B cell (primary cell): ENCODE data around the gene EFNB3. TPM values are rescaled to one million over a fixed set of nuclear protein-coding genes. Genes with fewer than 3 reads are reported as not detected.

Source experiments
- ATAC-seq: fragments of 200-7000 bp; cut with Tn5 transposase; one replicate; pipeline ENCODE4 v1.10.0; 2021; ENCODE audit warnings: low read depth, mild to moderate bottlenecking, moderate number of reproducible peaks, moderate library complexity
- CTCF ChIA-PET: fragments of 350-600 bp; sonication (Branson Sonifier 250); formaldehyde crosslinking; loops from one replicate; lab custom pipeline; 2021; ENCODE audit warnings: antibody characterized with exemption, inconsistent platforms; lab: Charles Lee
- POLR2A ChIA-PET: fragments of 350-600 bp; sonication (Branson Sonifier 250); formaldehyde crosslinking; loops from one replicate; lab custom pipeline; 2021; ENCODE audit warnings: antibody characterized with exemption; lab: Charles Lee
- DNase-seq: peaks from one replicate; pipeline ENCODE4 v3.0.0; 2013
- H2AFZ ChIP-seq: 2 replicates; pipeline ENCODE4 v1.6.1; 2012; ENCODE audit warnings: mild to moderate bottlenecking, low read depth, low read length; ENCODE audit not compliant: insufficient read depth, poor library complexity, severe bottlenecking
- H3K27ac ChIP-seq, 2 donors: 1 replicate in 1 of 2; 2 replicates in 1 of 2; pipeline ENCODE4 v1.5.1; 2012 to 2013; ENCODE audit warnings: low read length in 2 of 2, mild to moderate bottlenecking in 2 of 2, moderate library complexity in 1 of 2
- H3K27me3 ChIP-seq, 4 experiments: fragments of 200-600 bp in 1 of 4; sonication (generic) in 1 of 4; replicated peaks in 1 of 4; 1 replicate in 2 of 4; 2 replicates in 2 of 4; pipeline versions ENCODE4 v1.6.1 to v1.7.0; 2013 to 2016; ENCODE audit warnings: low read length in 3 of 4, mild to moderate bottlenecking in 2 of 4, mixed read lengths in 1 of 4, moderate library complexity in 1 of 4; ENCODE audit not compliant: insufficient read depth in 4 of 4, control insufficient read depth in 3 of 4; ENCODE audit errors: control extremely low read depth in 1 of 4
- H3K36me3 ChIP-seq, 2 experiments: replicated peaks in 1 of 2; 1 replicate in 1 of 2; 2 replicates in 1 of 2; pipeline versions ENCODE4 v1.6.1 to v1.7.1; 2013; ENCODE audit warnings: low read length in 1 of 2; ENCODE audit not compliant: insufficient read depth in 2 of 2, control insufficient read depth in 1 of 2; ENCODE audit errors: control extremely low read depth in 1 of 2, extremely low read depth in 1 of 2
- H3K4me1 ChIP-seq, 2 donors: fragments of 200-600 bp in 1 of 2; sonication (generic) in 1 of 2; 1 replicate in 1 of 2; 2 replicates in 1 of 2; pipeline versions ENCODE4 v1.5.1 to v1.6.1; 2013 to 2017; ENCODE audit warnings: low read length in 2 of 2; ENCODE audit not compliant: control insufficient read depth in 2 of 2, insufficient read depth in 2 of 2
- H3K4me2 ChIP-seq: replicated peaks from 2 replicates; pipeline ENCODE3; 2012; ENCODE audit warnings: mild to moderate bottlenecking, low read depth, low read length; ENCODE audit not compliant: poor library complexity, severe bottlenecking
- H3K4me3 ChIP-seq, 5 experiments: fragments of 200-600 bp in 1 of 5; sonication (generic) in 1 of 5; 1 replicate in 3 of 5; 2 replicates in 2 of 5; pipeline versions ENCODE4 v1.5.1 to v1.7.0; 2011 to 2016; ENCODE audit warnings: low read length in 4 of 5, mild to moderate bottlenecking in 4 of 5, low read depth in 2 of 5, control low read depth in 1 of 5, moderate library complexity in 1 of 5; ENCODE audit not compliant: insufficient read depth in 1 of 5; ENCODE audit errors: control extremely low read depth in 1 of 5, extremely low read depth in 1 of 5
- H3K79me2 ChIP-seq: fragments of 200-600 bp; sonication (generic); one replicate; pipeline ENCODE4 v1.6.0; 2016; ENCODE audit warnings: low read length; ENCODE audit not compliant: control insufficient read depth, insufficient read depth
- H3K9ac ChIP-seq: fragments of 200-600 bp; sonication (generic); 2 replicates; pipeline ENCODE4 v1.6.1; 2017; ENCODE audit warnings: mild to moderate bottlenecking, low read length, moderate library complexity
- H3K9me3 ChIP-seq, 3 donors: one replicate each; pipeline versions ENCODE4 v1.6.1 to v1.7.1; 2013; ENCODE audit warnings: low read length in 2 of 3; ENCODE audit not compliant: control insufficient read depth in 2 of 3, insufficient read depth in 1 of 3; ENCODE audit errors: control extremely low read depth in 1 of 3
- H4K20me1 ChIP-seq: 2 replicates; pipeline ENCODE4 v1.6.0; 2012; ENCODE audit warnings: mild to moderate bottlenecking, low read length; ENCODE audit not compliant: insufficient read depth, control insufficient read depth, poor library complexity, severe bottlenecking
- H3K27ac Mint-ChIP-seq: one replicate; pipeline ENCODE4 v1.8.0; 2021; ENCODE audit warnings: mixed read lengths
- H3K27me3 Mint-ChIP-seq: one replicate; pipeline ENCODE4 v1.8.0; 2021; ENCODE audit warnings: mixed read lengths
- H3K4me1 Mint-ChIP-seq: one replicate; pipeline ENCODE4 v1.8.0; 2021; ENCODE audit warnings: mixed read lengths
- H3K4me3 Mint-ChIP-seq: one replicate; pipeline ENCODE4 v1.8.0; 2021; ENCODE audit warnings: mixed read lengths
- H3K9me3 Mint-ChIP-seq: one replicate; pipeline ENCODE4 v1.8.0; 2022; ENCODE audit warnings: mixed read lengths; ENCODE audit not compliant: insufficient read depth
- EZH2 ChIP-seq: IDR thresholded peaks from 2 replicates; pipeline ENCODE4 v1.6.1; 2012; ENCODE audit warnings: borderline replicate concordance, low read depth, mild to moderate bottlenecking, moderate library complexity, low read length; ENCODE audit not compliant: insufficient read depth, poor library complexity, severe bottlenecking
- WGBS: methylation state at CpG from one replicate; pipeline ENCODE4 v1.1.5; 2013; ENCODE audit warnings: missing lambda C conversion rate; ENCODE audit not compliant: insufficient coverage; 5-methylcytosine and 5-hydroxymethylcytosine counted together
- intact Hi-C: fragments of 100-400 bp; cut with micrococcal nuclease; formaldehyde crosslinking; loops from one replicate; pipeline ENCODE4 v1.10.0; 2022
- polyA plus RNA-seq: library from polyadenylated mRNA; depleted of rRNA; stranded (reverse); fragments of >200 nt; gene quantifications from 2 replicates; pipeline ENCODE4 v1.2.3, GENCODE V29; 2012
- total RNA-seq, 2 donors: library from RNA; stranded (reverse); fragments of 120-200 nt in 1 of 2; gene quantifications; 1 replicate in 1 of 2; 2 replicates in 1 of 2; pipeline versions ENCODE4 v1.2.3 to v1.2.4, GENCODE V29; 2013 to 2022
- TF ChIP-seq, protein P1 (sequence below): fragments of 200-600 bp; IDR thresholded peaks from one replicate; pipeline ENCODE4 v1.8.0; 2022; ENCODE audit warnings: antibody characterized with exemption, mild to moderate bottlenecking

EFNB3 gene
- total and polyA plus RNA-seq, 2 donors (not counting 1 experiment from before 2014, with no cell fraction given): not detected

DNA sequence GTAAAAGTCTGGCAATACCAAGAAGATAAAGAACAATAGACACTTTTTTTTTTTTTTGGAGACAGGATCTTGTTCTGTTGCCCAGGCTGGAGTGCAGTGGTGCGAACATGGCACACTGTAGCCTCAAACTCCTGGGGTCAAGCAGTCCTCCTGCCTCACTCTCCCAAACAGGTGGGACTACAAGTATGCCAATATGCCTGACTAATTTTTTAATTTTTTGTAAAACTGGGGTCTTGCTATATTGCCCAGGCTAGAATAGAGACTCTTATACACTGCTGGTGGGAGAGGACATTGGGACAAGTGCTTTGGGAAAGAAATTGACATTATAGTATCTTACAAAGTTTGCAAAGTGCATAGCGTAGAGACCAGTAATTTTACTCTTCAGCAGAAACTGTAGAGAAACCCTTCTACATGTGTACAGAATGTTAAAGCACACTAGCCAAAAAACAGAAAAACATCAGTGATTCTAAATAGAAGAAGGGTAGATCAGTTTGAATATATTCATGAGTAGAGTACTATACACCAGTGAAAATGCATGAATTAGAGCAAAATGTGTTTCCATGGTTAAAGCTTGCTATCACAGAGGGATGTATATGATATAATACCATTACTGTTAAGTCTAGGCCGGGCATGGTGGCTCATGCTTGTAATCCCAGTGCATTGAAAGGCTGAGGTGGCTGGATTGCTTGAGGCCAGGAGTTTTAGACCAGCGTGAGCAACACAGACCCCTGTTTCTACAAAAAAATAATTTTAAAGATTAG, 7.0 kb upstream of the EFNB3 start:
- Mint-ChIP-seq H3K4me1 (no peaks in the 10 kb centered on the region), H3K9me3 (no peaks in the 10 kb centered on the region), H3K27me3 (peaks cover 6% of the 10 kb centered on the region), H3K4me3 (no peak overlapping the region), H3K27ac (no peak overlapping the region)
- POLR2A ChIA-PET: no interaction called here
- peaks cover 0 to 17% (median 3%) of the 10 kb centered on the region in 4 experiments for H3K27me3 ChIP-seq
- H3K9me3 ChIP-seq: no peaks in the 10 kb centered on the region
- intact Hi-C loops: no loop called here
- H3K36me3 ChIP-seq: peaks cover 0 to 23% of the 10 kb centered on the region in 2 experiments
- no peaks in the 10 kb centered on the region for H3K4me1 ChIP-seq
- H3K9ac ChIP-seq: no peak overlapping the region
- H2AFZ ChIP-seq: no peak overlapping the region
- H3K4me2 ChIP-seq: no peak overlapping the region
- DNase-seq: no peak
- TF ChIP-seq, protein P1, sequence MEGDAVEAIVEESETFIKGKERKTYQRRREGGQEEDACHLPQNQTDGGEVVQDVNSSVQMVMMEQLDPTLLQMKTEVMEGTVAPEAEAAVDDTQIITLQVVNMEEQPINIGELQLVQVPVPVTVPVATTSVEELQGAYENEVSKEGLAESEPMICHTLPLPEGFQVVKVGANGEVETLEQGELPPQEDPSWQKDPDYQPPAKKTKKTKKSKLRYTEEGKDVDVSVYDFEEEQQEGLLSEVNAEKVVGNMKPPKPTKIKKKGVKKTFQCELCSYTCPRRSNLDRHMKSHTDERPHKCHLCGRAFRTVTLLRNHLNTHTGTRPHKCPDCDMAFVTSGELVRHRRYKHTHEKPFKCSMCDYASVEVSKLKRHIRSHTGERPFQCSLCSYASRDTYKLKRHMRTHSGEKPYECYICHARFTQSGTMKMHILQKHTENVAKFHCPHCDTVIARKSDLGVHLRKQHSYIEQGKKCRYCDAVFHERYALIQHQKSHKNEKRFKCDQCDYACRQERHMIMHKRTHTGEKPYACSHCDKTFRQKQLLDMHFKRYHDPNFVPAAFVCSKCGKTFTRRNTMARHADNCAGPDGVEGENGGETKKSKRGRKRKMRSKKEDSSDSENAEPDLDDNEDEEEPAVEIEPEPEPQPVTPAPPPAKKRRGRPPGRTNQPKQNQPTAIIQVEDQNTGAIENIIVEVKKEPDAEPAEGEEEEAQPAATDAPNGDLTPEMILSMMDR: no peak
- no peak for TF ChIP-seq EZH2
- no CpG with 5 or more reads among the region's 4 CpGs for WGBS
- CTCF ChIA-PET: no interaction called here
- H3K27ac ChIP-seq: no peak overlapping the region
- H3K4me3 ChIP-seq: no peak overlapping the region
- H3K79me2 ChIP-seq: no peaks in the 10 kb centered on the region
- no peaks in the 10 kb centered on the region for H4K20me1 ChIP-seq
- no peak for ATAC-seq

DNA sequence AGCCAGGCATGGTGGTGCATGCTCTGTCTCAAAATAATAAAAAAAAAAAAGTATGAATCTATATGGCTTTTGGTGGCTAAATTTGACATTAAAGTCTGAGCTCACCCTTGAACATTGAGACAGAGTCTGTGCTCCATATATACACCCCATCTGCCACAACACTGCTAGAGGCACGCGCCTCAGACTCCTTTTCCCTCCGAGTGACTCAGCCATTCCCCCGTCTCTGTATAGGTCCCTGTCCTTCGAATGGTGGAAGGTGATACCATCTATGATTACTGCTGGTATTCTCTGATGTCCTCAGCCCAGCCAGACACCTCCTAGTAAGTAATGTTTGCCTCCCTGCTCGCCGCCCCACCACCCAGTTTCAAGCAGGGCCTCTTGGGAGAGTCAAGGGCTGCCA, 4.5 kb upstream of the EFNB3 start:
- peaks cover 17 to 18% of the 10 kb centered on the region in 2 donors for H3K4me1 ChIP-seq
- no peaks in the 10 kb centered on the region for H4K20me1 ChIP-seq
- WGBS: 100% methylated on average over 3 of the region's 7 CpGs
- H3K4me3 ChIP-seq: no peak overlapping the region
- Mint-ChIP-seq H3K4me1 (peaks cover 9% of the 10 kb centered on the region), H3K9me3 (no peaks in the 10 kb centered on the region), H3K27me3 (peaks cover 24% of the 10 kb centered on the region), H3K27ac (no peak overlapping the region), H3K4me3 (no peak overlapping the region)
- no peaks in the 10 kb centered on the region for H3K79me2 ChIP-seq
- H3K9me3 ChIP-seq: no peaks in the 10 kb centered on the region
- DNase-seq (no peak), ATAC-seq (no peak)
- H3K36me3 ChIP-seq: peaks cover 0 to 21% of the 10 kb centered on the region in 2 experiments
- H3K4me2 ChIP-seq: no peak overlapping the region
- H2AFZ ChIP-seq: no peak overlapping the region
- H3K27me3 ChIP-seq: peaks cover 0 to 38% (median 12%) of the 10 kb centered on the region in 4 experiments
- intact Hi-C loops: no loop called here
- H3K27ac ChIP-seq: no peak overlapping the region
- no peak overlapping the region for H3K9ac ChIP-seq
- no peak for TF ChIP-seq EZH2
- TF ChIP-seq, protein P1: no peak
- CTCF ChIA-PET: interaction anchor here (0.7 kb wide), 1 partner anchor 79 kb away, joined by 5 read pairs; no protein-coding TSS in a partner anchor
- POLR2A ChIA-PET: no interaction called here
